WERI-Rb-1 (cell line): ENCODE data around the gene NCBP2L.

Experiments
- DNase-seq: peaks from one replicate; pipeline ENCODE4 v3.0.0-alpha.2; 2020
- H3K27ac ChIP-seq: fragments of 250-450 bp; sonication (Bioruptor Pico); 2 replicates; pipeline ENCODE4 v1.5.1; 2020; ENCODE audit warnings: mild to moderate bottlenecking, moderate library complexity
- H3K27me3 ChIP-seq: fragments of 250-450 bp; sonication (Bioruptor Pico); 2 replicates; pipeline ENCODE4 v1.5.1; 2021; ENCODE audit warnings: mild to moderate bottlenecking, low read depth, moderate library complexity; ENCODE audit not compliant: insufficient read depth, severe bottlenecking
- H3K36me3 ChIP-seq: fragments of 250-450 bp; sonication (Bioruptor Pico); 2 replicates; pipeline ENCODE4 v1.5.1; 2020; ENCODE audit warnings: mild to moderate bottlenecking, moderate library complexity
- H3K4me3 ChIP-seq: 2 replicates; pipeline ENCODE4 v1.5.1; 2011; ENCODE audit warnings: low read depth, mild to moderate bottlenecking, control low read depth, low read length
- H3K9me3 ChIP-seq: fragments of 250-450 bp; sonication (Bioruptor Pico); 2 replicates; pipeline ENCODE4 v1.5.1; 2021; ENCODE audit warnings: mild to moderate bottlenecking, moderate library complexity; ENCODE audit not compliant: severe bottlenecking
- TF ChIP-seq, protein P1 (sequence below): IDR thresholded peaks from 2 replicates; pipeline ENCODE4 v1.5.1; 2011; ENCODE audit warnings: low read depth, mild to moderate bottlenecking, control low read depth, inconsistent platforms, low read length

Gene NCBP2L

DNA sequence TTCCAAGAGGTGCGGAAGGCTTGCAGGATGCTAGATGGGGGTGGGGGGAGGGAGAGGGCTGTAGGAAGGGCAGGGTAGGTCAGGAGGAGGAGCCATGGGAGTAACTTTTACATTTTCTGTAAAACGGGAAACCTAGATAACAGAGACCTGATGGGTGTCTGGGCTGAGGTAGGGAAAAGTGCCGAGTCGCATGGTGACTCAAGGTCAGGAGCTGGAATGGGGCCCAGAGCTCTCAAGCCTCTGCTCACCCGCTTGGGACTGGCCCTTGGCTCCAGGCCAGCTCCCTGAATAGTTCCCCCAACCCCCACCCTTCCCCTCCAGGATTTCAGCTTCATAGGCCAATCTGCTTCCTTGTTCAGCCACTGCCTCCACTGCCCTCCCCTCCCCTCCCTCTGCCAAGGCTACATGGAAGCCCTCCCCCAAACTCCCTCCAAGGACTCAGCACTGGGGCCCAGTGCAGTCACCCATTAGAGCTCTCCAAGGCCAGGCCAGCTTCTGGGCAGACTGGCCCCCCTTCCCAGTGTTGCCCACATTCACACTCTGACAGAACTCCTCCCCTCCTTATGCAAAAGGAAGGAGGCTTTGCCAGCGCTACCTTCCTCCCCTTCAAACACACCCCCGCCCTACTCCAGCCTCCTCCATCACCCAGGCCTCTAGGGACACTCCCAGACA is 45.6 kb upstream of the NCBP2L start:
- no peaks in the 10 kb centered on the region for H3K36me3 ChIP-seq
- no peaks in the 10 kb centered on the region for H3K9me3 ChIP-seq
- H3K27ac ChIP-seq = no peak overlapping the region
- peaks cover 5% of the 10 kb centered on the region for H3K27me3 ChIP-seq
- DNase-seq = no peak
- no peak overlapping the region for H3K4me3 ChIP-seq
- TF ChIP-seq, protein P1, sequence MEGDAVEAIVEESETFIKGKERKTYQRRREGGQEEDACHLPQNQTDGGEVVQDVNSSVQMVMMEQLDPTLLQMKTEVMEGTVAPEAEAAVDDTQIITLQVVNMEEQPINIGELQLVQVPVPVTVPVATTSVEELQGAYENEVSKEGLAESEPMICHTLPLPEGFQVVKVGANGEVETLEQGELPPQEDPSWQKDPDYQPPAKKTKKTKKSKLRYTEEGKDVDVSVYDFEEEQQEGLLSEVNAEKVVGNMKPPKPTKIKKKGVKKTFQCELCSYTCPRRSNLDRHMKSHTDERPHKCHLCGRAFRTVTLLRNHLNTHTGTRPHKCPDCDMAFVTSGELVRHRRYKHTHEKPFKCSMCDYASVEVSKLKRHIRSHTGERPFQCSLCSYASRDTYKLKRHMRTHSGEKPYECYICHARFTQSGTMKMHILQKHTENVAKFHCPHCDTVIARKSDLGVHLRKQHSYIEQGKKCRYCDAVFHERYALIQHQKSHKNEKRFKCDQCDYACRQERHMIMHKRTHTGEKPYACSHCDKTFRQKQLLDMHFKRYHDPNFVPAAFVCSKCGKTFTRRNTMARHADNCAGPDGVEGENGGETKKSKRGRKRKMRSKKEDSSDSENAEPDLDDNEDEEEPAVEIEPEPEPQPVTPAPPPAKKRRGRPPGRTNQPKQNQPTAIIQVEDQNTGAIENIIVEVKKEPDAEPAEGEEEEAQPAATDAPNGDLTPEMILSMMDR = no peak

DNA sequence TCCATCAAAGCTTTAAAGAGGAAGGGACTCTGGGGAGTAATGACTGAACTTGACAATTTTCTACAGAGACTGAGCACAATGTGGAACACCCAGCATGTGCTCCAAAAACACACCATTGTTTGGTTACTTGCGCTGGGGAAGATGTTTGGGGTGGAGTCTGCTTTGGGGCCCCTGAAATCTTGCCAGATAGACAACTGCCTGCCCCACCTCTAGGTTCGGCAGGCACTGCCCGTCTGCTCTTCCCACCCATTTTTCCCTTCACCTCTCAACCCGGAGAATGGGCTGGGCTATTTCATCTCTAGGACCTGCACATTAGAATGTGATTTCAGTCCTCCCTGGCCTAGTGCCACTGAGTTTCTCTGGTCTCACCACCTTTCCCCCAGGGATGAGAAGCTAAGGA is 43.8 kb upstream of the NCBP2L start:
- DNase-seq = no peak
- Histone ChIP-seq H3K36me3 (no peaks in the 10 kb centered on the region), H3K27ac (no peak overlapping the region), H3K27me3 (peaks cover 3% of the 10 kb centered on the region), H3K4me3 (no peak overlapping the region), H3K9me3 (no peaks in the 10 kb centered on the region)
- TF ChIP-seq, protein P1 = no peak

DNA sequence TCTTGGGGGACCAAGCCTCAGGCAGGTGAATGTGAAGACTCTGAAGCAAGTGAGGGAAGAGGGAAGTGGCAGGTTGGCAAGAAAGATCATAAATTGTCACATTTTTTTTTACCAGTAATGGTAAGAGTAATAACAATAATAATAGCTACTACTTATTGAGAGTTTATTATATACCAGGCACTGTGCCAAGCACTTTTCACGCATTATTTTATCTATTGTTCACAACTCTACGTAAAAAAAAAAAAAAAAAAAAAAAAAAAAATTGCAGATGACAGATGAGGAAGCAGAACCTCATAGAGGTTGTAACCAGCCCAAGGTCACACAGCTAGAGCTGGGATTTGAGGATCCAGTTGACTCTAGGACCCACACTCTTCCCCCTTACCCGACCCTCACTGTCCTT is 42.9 kb upstream of the NCBP2L start:
- DNase-seq = no peak
- H3K9me3 ChIP-seq = no peaks in the 10 kb centered on the region
- H3K36me3 ChIP-seq = no peaks in the 10 kb centered on the region
- no peak overlapping the region for H3K27ac ChIP-seq
- H3K4me3 ChIP-seq = no peak overlapping the region
- TF ChIP-seq, protein P1 = no peak
- H3K27me3 ChIP-seq = peaks cover 3% of the 10 kb centered on the region

DNA sequence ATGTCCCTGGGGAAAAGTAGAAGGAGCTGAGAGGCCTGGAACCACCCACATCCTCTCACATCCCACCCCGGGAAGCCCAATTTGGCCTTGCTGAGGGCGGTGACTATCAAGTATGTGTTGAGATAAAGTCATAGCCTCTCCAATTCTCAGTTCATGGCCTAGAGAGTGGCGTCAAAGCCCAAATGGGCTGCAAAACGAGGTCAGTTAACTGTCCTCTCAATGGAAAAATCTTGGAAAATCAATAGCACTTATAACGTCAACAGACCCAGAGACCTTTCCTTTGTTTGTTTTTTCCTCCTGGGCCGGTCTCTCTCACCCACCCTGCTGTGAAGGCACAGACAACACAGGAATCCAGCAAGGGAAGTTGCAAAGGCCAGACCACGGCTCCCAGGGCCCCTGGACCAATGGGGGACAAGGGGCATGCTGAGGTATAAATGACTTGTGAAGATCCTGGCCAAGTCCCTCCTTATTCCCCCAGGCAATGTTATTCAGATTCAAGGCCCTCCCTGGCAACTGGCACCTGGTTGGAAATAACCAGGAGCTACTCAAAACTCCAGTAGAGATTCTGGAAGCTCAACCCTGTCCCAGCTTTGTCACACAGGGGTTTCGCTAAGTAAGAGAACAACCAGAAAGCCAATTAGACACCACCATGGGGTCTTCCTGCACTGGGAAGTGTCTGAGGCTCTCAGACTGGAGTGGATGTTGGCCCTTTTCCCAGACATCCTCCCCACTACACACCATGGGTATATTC is 40.6 kb upstream of the NCBP2L start:
- H3K9me3 ChIP-seq = no peaks in the 10 kb centered on the region
- H3K27me3 ChIP-seq = peaks cover 8% of the 10 kb centered on the region
- no peaks in the 10 kb centered on the region for H3K36me3 ChIP-seq
- H3K4me3 ChIP-seq = no peak overlapping the region
- no peak overlapping the region for H3K27ac ChIP-seq
- TF ChIP-seq, protein P1 = no peak
- no peak for DNase-seq

DNA sequence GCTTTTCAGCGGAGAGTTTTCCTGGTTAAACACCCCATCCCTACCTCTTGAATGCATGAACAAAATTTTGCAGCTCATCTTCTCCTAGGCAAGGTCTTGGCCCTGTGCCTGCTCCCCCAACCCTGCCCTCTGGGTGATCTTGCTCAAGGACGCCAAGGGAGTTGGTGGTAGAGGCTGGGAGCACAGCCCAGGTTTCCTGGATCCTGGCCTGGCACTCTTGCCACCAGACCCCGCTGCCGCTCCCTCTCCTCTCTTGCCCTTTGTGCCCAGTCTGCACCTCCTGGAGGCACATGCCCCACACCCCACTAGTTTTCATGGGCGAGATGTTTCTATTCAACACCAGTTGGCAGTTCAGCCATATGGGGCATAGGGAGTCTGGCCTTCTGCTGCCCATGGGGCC is 39.3 kb upstream of the NCBP2L start:
- Histone ChIP-seq H3K36me3 (no peaks in the 10 kb centered on the region), H3K27ac (no peak overlapping the region), H3K27me3 (peaks cover 10% of the 10 kb centered on the region), H3K4me3 (no peak overlapping the region), H3K9me3 (no peaks in the 10 kb centered on the region)
- TF ChIP-seq, protein P1 = no peak
- DNase-seq = no peak
